GM12875 (cell line): ENCODE data around the gene PPME1.

Experiments used
- H3K4me3 ChIP-seq: one replicate; pipeline ENCODE4 v1.5.1; 2011; ENCODE audit warnings: low read depth, low read length, control low read depth
- CTCF ChIP-seq: IDR thresholded peaks from 2 replicates; pipeline ENCODE4 v1.5.1; 2011; ENCODE audit warnings: low read depth, mild to moderate bottlenecking, control low read depth, inconsistent platforms, low read length, moderate library complexity, borderline replicate concordance; ENCODE audit not compliant: insufficient read depth

PPME1 gene

GRCh38 chr11:74179234-74180052 is 8.4 kb downstream of the PPME1 start:
- no peak overlapping the region for H3K4me3 ChIP-seq
- TF ChIP-seq CTCF: no peak

GRCh38 chr11:74182635-74183034 is 11.5 kb downstream of the PPME1 start:
- no peak overlapping the region for H3K4me3 ChIP-seq
- TF ChIP-seq CTCF: no peak

DNA sequence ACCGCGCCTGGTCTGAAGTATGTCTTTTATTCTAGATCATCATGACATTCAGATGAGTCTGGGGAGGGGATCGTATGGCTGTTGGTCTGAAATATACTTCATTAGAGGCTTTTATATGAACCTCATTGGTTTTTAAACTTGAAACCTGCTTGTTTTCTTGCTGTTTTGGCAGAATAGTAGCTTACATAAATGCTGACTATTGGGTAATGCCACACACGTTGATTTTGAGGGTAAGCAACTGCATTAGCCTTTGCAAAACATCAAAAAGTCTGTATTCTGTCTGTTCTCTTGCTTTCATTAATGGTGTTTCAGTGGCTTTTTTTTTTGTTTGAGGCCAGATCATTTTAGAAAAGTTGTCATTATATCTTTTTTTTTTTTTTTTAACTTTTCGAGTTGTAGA is 14.2 kb downstream of the PPME1 start:
- H3K4me3 ChIP-seq: no peak overlapping the region
- no peak for TF ChIP-seq CTCF

- TF ChIP-seq CTCF: no peak
- H3K4me3 ChIP-seq: no peak overlapping the region
These were observed 14.6 kb downstream of the PPME1 start for GRCh38 chr11:74185695-74186094.

- H3K4me3 ChIP-seq: no peak overlapping the region
- TF ChIP-seq CTCF: no peak
These were observed 24.7 kb downstream of the PPME1 start for GRCh38 chr11:74195828-74196227.

- no peak overlapping the region for H3K4me3 ChIP-seq
- TF ChIP-seq CTCF: no peak
These were observed 25.8 kb downstream of the PPME1 start for GRCh38 chr11:74196781-74197486.

- no peak overlapping the region for H3K4me3 ChIP-seq
- no peak for TF ChIP-seq CTCF
These were observed 32.9 kb downstream of the PPME1 start for GRCh38 chr11:74203966-74204365.
